Stimulated activated naive CD8-positive, alpha-beta T cell treated with anti-CD3 and anti-CD28 coated beads, Interleukin-15, Interleukin-2, amounts not matched to agents 100 U/mL and 50 U/mL, for 24 hours (primary cell): ENCODE results near the gene DUSP12.
"Not testable (repeated sequence)": the region's sequence is repeated elsewhere in the genome, so short reads cannot be mapped to it uniquely, and the experiment has no call there.

Experiments used
- ATAC-seq: fragments of 150-1000 bp; cut with Tn5 transposase; one replicate; pipeline ENCODE4 v1.10.0; 2021
- DNase-seq: peaks from one replicate; pipeline ENCODE4 v3.0.0; 2021

The DUSP12 gene, protein sequence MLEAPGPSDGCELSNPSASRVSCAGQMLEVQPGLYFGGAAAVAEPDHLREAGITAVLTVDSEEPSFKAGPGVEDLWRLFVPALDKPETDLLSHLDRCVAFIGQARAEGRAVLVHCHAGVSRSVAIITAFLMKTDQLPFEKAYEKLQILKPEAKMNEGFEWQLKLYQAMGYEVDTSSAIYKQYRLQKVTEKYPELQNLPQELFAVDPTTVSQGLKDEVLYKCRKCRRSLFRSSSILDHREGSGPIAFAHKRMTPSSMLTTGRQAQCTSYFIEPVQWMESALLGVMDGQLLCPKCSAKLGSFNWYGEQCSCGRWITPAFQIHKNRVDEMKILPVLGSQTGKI

GRCh38 chr1:161749509-161750407 is at the start of gene DUSP12:
DUSP12 (plus strand) TSS chr1:161749786; CDS start chr1:161749802, 16 bp downstream.
- ATAC-seq (peak; percentile 98), DNase-seq (peak; percentile 90)

- ATAC-seq (no peak), DNase-seq (no peak)
Observed at GRCh38 chr1:161702250-161702649, 47.3 kb upstream of the DUSP12 start.

GRCh38 chr1:161705537-161705936 is 44.0 kb upstream of the DUSP12 start:
- ATAC-seq, result no peak
- DNase-seq, result no peak

DNA sequence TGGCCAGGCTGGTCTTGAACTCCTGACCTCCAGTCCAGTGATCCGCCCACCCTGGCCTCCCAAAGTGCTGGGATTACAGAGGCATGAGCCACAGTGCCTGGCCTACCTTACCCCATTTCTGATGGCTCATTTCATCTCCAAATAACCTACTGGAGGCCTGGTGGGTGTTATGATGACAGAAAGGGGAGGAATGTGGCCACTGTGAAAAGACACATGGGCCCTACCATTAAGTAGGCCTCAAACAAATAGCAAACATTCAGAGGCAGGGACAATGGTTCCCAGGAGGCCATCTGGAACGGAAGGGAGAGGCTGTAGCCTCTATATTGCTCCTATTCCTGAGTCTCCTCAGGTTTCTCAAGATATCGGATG is 43.5 kb upstream of the DUSP12 start:
- peak; percentile 26 for ATAC-seq
- no peak for DNase-seq

DNA sequence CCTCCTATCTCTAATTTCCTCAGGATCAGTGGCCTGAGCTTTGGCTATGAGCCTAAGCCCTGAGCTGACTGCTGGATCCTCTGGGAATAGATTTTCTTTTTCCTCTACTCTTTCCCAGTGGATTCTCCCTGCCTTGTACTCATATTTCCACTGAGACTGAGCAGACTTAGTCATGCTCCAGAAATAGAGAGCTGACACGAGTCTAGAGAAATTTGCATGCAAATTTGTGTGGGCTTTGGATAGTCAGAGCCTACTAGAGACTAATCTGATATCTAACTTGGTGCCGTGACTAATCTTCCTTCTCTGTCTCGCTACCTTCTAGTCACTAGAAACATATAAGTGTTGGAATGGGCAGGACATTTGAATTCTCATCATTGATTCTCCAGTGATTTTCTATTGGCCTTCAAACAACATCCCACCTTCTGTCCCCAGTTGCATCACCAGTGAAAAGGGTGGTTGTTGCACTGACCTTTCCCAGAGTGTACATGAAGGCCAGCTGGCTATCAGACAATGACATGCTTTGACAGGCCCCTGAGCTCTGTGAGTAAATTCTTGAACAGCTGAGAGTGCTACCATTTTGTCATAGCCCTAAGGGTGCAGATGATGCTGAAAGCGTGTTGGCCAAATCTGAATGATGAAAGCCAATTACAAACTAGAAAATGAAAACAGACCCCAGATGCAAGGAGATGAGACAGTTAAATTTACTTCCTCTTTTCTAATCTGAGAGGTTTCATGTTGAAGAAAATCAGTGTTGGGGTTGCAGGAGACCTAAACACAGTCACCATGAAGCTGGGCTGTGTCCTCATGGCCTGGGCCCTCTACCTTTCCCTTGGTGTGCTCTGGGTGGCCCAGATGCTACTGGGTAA is 42.9 kb upstream of the DUSP12 start, which contains the start of gene FCRLA:
Gene FCRLA (plus strand): TSS at position 748 of the 866 bp plus-strand sequence. CDS start 36 bp downstream, at position 784.
- ATAC-seq (peak; percentile 93), DNase-seq (no peak)

DNA sequence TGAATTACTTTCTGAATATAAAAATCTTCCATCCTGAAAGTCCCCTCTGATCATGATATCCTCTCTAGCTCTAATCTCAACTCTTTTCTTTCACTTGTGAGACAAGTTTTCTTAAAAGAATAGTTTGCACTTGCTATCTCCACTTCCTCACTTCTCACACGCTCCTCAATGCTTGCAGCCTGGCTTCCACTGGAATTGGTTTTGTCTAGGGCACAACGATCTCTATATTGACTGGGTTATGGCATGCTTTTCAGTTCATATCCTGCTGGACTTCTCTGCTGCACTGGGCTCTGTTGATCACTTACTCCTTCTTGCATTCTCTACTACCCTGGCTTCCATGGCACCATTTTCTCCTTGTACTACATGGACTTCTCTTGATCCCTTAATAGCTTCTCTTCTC is 42.1 kb upstream of the DUSP12 start:
- DNase-seq, result no peak
- ATAC-seq, result no peak

GRCh38 chr1:161709373-161709772 is 40.2 kb upstream of the DUSP12 start:
- no peak for DNase-seq
- no peak for ATAC-seq

- ATAC-seq (no peak), DNase-seq (no peak)
Observed at GRCh38 chr1:161710560-161710959, 39.0 kb upstream of the DUSP12 start.

DNA sequence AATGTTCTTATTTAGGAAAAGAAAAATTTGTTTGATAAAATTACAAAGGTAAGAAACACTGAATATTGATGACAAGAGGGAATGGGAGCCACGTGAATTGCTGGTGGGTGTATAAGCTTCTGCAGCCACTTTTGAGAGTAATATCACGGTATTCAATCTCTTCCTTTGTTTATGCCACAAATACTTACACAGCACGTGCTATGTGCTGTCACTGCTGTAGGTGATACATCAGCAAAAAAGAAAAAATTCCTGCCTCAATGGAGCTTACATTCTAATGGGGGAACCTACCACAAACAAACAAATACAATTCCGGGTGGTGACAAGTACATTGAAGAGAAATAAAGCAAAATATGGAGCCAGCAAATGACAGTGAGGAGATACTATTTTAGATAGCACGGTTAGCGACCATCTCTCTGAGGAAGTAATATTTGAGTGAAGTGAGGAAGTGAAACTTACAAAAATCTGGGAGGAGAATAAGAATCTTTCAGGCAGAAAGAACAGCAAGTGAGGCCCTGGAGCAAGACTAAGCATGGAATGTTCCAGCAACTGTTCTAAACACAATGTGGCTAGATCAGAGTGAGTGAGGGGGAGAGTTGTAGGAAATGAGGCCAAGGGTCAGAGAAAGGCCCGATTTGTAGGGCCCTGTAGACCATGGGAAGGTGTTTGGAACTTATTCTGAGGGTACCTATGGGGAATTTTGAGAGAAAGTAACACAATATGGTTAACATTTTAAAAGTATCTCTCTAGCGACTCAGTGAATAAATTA is 30.8 kb upstream of the DUSP12 start:
- DNase-seq (no peak), ATAC-seq (no peak)

- ATAC-seq, result no peak
- DNase-seq, result no peak
Observed at GRCh38 chr1:161719325-161719611, 30.3 kb upstream of the DUSP12 start.

DNA sequence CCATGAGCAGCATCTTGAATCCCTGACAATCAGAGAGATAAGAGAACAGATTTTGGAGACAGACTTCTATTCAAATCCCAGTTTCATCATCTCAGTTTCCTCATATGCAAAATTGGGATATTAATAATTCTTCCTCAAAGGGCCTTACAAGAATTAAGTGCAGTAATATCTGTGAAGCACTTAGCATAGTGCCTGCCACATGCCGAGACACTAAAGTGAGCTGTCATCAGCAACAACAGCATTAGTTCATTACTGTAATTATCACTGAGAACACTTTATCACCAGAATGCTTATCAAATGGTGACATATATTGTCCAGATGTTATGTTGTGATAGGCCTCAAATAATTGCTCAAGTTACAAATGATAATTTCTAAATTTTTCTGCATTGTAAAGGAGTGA is 29.2 kb upstream of the DUSP12 start:
- DNase-seq, result no peak
- ATAC-seq, result no peak

GRCh38 chr1:161720956-161721737 is 28.4 kb upstream of the DUSP12 start, which contains the start of gene FCRLB:
FCRLB (plus strand) TSS chr1:161721544; CDS start chr1:161722673, 1,129 bp downstream.
- DNase-seq (no peak), ATAC-seq (no peak)

GRCh38 chr1:161721738-161722343 is 27.7 kb upstream of the DUSP12 start:
- DNase-seq, result no peak
- ATAC-seq, result no peak

DNA sequence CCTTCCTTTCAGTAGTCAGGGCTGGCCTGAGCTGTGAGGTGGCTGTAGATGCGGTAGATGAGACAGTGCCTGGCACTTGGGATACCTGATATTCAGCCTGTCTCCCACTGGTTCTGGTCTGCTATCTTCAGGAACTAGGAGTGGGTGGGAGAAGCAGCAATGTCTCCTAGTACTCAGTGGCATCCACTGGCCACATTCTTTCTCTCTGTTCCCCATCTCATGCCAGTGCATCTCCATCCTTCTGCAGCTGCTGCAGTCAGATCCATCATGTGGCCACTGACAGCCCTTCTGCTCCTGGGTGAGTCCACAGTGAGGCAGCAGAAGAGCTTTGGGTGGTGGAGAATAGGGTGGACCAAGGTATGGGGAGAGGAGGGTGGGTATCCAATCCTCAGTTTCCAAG is 27.2 kb upstream of the DUSP12 start:
- no peak for DNase-seq
- no peak for ATAC-seq

DNA sequence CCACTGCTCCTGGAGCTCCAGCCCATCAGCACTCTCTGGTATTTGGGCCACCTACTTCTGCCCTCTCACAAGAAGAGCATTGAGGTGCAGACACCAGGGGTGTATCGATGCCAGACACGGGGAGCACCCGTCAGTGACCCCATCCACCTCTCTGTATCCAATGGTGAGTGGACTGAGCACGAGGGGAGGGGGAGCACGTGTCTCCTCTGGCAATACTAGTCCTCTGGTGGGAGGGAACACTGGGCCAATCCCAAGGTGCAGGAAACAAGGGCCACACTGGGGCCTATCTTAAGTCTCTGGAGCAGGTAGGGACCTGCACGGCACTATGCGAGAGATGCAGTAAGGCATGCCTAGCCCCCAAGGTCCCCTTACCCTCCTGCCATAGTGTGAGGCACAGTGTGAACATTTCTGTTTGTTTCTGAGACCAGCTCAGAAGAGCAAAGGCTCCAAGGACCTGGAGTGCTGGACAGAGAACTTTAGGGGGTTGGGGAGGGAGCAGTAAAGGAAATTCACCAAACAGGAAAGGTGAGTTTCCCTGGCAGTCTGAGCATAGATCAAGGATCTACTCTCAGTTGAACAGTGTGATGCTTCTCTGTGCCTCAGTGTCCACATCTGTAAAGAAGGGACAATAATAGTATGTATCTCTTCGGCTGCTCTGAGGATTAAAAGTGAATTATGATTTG is 26.0 kb upstream of the DUSP12 start:
- ATAC-seq, result no peak
- no peak for DNase-seq

- not testable (repeated sequence) for DNase-seq
Observed at GRCh38 chr1:161725258-161725907, 24.2 kb upstream of the DUSP12 start.

GRCh38 chr1:161725908-161726472 is 23.6 kb upstream of the DUSP12 start:
- DNase-seq, result peak; percentile 46

More at GRCh38 chr1:161725258-161725907, 24.2 kb upstream of the DUSP12 start:
- ATAC-seq, result not testable (repeated sequence)

GRCh38 chr1:161726473-161727255 is 22.9 kb upstream of the DUSP12 start:
- DNase-seq (peak; percentile 78), ATAC-seq (peak; percentile 47)

More at GRCh38 chr1:161725908-161726472, 23.6 kb upstream of the DUSP12 start:
- peak; percentile 17 for ATAC-seq
